Thyroid gland (tissue), 4 donors: ENCODE results near the gene MAMSTR. TPM values are rescaled to one million over a fixed set of nuclear protein-coding genes. Genes with fewer than 3 reads are reported as not detected.
"Not testable (repeated sequence)": the region's sequence is repeated elsewhere in the genome, so short reads cannot be mapped to it uniquely, and the experiment has no call there.

Experiments used
- DNase-seq, 2 donors: peaks; one replicate each; pipeline ENCODE4 v3.0.0-alpha.2; 2019
- H3K27ac ChIP-seq, 3 donors: fragments of 200-600 bp; sonication (generic); 1 replicate in 2 of 3; 2 replicates in 1 of 3; pipeline ENCODE4 v1.5.1; 2016 to 2019; ENCODE audit warnings: mild to moderate bottlenecking in 1 of 3, moderate library complexity in 1 of 3
- H3K27me3 ChIP-seq: fragments of 200-600 bp; sonication (generic); one replicate; pipeline ENCODE4 v1.5.1; 2019
- H3K36me3 ChIP-seq, 2 donors: fragments of 200-600 bp; sonication (generic); one replicate each; pipeline ENCODE4 v1.5.1; 2016 to 2019
- H3K4me1 ChIP-seq, 2 donors: fragments of 200-600 bp; sonication (generic); one replicate each; pipeline ENCODE4 v1.5.1; 2017 to 2019
- H3K4me3 ChIP-seq, 3 donors: fragments of 200-600 bp; sonication (generic); replicated peaks in 1 of 3; 1 replicate in 2 of 3; 2 replicates in 1 of 3; pipeline ENCODE4 v1.5.1; 2016; ENCODE audit warnings: mild to moderate bottlenecking in 1 of 3
- H3K9me3 ChIP-seq: fragments of 200-600 bp; sonication (generic); one replicate; pipeline ENCODE4 v1.5.1; 2017
- CTCF ChIP-seq, 6 experiments: fragments of 200-600 bp in 3 of 6; fragments of 450-650 bp in 3 of 6; sonication (generic) in 3 of 6; IDR thresholded peaks; one replicate each; pipeline ENCODE4 v1.5.1; 2016 to 2019; ENCODE audit warnings: antibody characterized with exemption in 6 of 6, mild to moderate bottlenecking in 2 of 6, inconsistent platforms in 1 of 6, moderate library complexity in 1 of 6
- POLR2A ChIP-seq, 2 donors: fragments of 450-650 bp; IDR thresholded peaks; one replicate each; pipeline ENCODE4 v1.6.1; 2017; ENCODE audit warnings: antibody characterized with exemption in 2 of 2, mild to moderate bottlenecking in 2 of 2, moderate library complexity in 1 of 2
- WGBS, 2 donors: methylation state at CpG; one replicate each; pipeline ENCODE4 v1.1.5; 2017; 5-methylcytosine and 5-hydroxymethylcytosine counted together
- intact Hi-C: fragments of 100-400 bp; cut with DNase I; formaldehyde crosslinking; loops from one replicate; pipeline ENCODE4 v1.15.1; 2023
- total RNA-seq, 4 donors: library from RNA; depleted of rRNA; stranded (reverse); fragments of >200 nt; gene quantifications; one replicate each; pipeline ENCODE4 v1.2.3, GENCODE V29; 2016

The MAMSTR gene
- total RNA-seq, 4 donors from 2014 or later, result 0.29 to 0.67 (median 0.54) TPM; not detected in 1

GRCh38 chr19:48681127-48681470, 38.4 kb downstream of the MAMSTR start:
- Histone ChIP-seq H3K27ac (no peak overlapping the region), H3K36me3 (no peaks in the 10 kb centered on the region), H3K27me3 (no peaks in the 10 kb centered on the region), H3K9me3 (no peaks in the 10 kb centered on the region), H3K4me1 (no peaks in the 10 kb centered on the region), H3K4me3 (no peak overlapping the region)
- WGBS, 2 donors, result 87 to 97% methylated on average over 7 of the region's 7 CpGs
- no peak for DNase-seq
- TF ChIP-seq POLR2A (IDR thresholded peaks at IDR 0.05), result no peak
- TF ChIP-seq CTCF (IDR thresholded peaks at IDR 0.05), result no peak
- intact Hi-C loops, result no loop called here

GRCh38 chr19:48680436-48681126, 38.9 kb downstream of the MAMSTR start:
- TF ChIP-seq CTCF (IDR thresholded peaks at IDR 0.05) (no peak), POLR2A (IDR thresholded peaks at IDR 0.05) (no peak)
- no peaks in the 10 kb centered on the region for H3K36me3 ChIP-seq
- DNase-seq, result no peak
- no peaks in the 10 kb centered on the region for H3K27me3 ChIP-seq
- H3K4me3 ChIP-seq, result no peak overlapping the region
- H3K4me1 ChIP-seq, result peaks cover 1 to 2% of the 10 kb centered on the region in 2 donors
- WGBS, 2 donors, result 92 to 96% methylated on average over 17 to 28 of the region's 45 CpGs
- H3K27ac ChIP-seq, result no peak overlapping the region
- H3K9me3 ChIP-seq, result no peaks in the 10 kb centered on the region
- intact Hi-C loops, result no loop called here

- H3K36me3 ChIP-seq, DNase-seq, H3K4me3 ChIP-seq, H3K27ac ChIP-seq, H3K27me3 ChIP-seq, H3K9me3 ChIP-seq, H3K4me1 ChIP-seq, intact Hi-C loops: not testable (repeated sequence)
- WGBS, 2 donors, result 94 to 95% methylated on average over 16 to 19 of the region's 19 CpGs
Measured at GRCh38 chr19:48680006-48680405, 39.5 kb downstream of the MAMSTR start.

- no peak for TF ChIP-seq CTCF (IDR thresholded peaks at IDR 0.05)
- TF ChIP-seq POLR2A (IDR thresholded peaks at IDR 0.05), result no peak
- H3K4me3 ChIP-seq, result no peak overlapping the region
- WGBS, 2 donors, result 76 to 80% methylated on average over 4 of the region's 4 CpGs
- H3K9me3 ChIP-seq, result no peaks in the 10 kb centered on the region
- peaks cover 6 to 7% of the 10 kb centered on the region in 2 donors for H3K4me1 ChIP-seq
- no peak for DNase-seq
- no peaks in the 10 kb centered on the region for H3K36me3 ChIP-seq
- no peaks in the 10 kb centered on the region for H3K27me3 ChIP-seq
- H3K27ac ChIP-seq, result no peak overlapping the region
- intact Hi-C loops, result loop anchor here (5.0 kb wide), 1 partner anchor 34 kb away; no protein-coding TSS in a partner anchor
Measured at GRCh38 chr19:48678201-48678600, 41.3 kb downstream of the MAMSTR start.

GRCh38 chr19:48676887-48677286, 42.6 kb downstream of the MAMSTR start:
- H3K9me3 ChIP-seq, result no peaks in the 10 kb centered on the region
- WGBS, 2 donors, result 92 to 93% methylated on average over 12 to 13 of the region's 13 CpGs
- DNase-seq, result no peak
- no peak overlapping the region for H3K4me3 ChIP-seq
- TF ChIP-seq CTCF (IDR thresholded peaks at IDR 0.05) (no peak), POLR2A (IDR thresholded peaks at IDR 0.05) (no peak)
- intact Hi-C loops, result loop anchor here (5.0 kb wide), 1 partner anchor 35 kb away; no protein-coding TSS in a partner anchor
- no peaks in the 10 kb centered on the region for H3K27me3 ChIP-seq
- no peaks in the 10 kb centered on the region for H3K36me3 ChIP-seq
- peaks cover 6 to 7% of the 10 kb centered on the region in 2 donors for H3K4me1 ChIP-seq
- H3K27ac ChIP-seq, result no peak overlapping the region
